ENCODE measurements around the gene SLC26A8.

The SLC26A8 gene

GRCh38 chr6:35969646-35970045 lies 54.8 kb downstream of the SLC26A8 start:
- H3K9me3 ChIP-seq (ENCODE audit: control insufficient read depth, insufficient read depth, low read depth, low read length): no peaks in the 10 kb centered on the region
- H3K27me3 ChIP-seq (ENCODE audit: control insufficient read depth, insufficient read depth, low read length): no peaks in the 10 kb centered on the region
- no peak overlapping the region for H3K4me3 ChIP-seq (ENCODE audit: low read depth, low read length)
- no peak overlapping the region for H3K27ac ChIP-seq (ENCODE audit: low read depth, low read length)
- H3K4me1 ChIP-seq (ENCODE audit: control insufficient read depth, insufficient read depth, low read length): no peaks in the 10 kb centered on the region; the same call in 1 of the 2 replicates
- no peak overlapping the region for H3K9ac ChIP-seq (ENCODE audit: low read length)
- no peaks in the 10 kb centered on the region for H3K36me3 ChIP-seq (ENCODE audit: control insufficient read depth, insufficient read depth, low read length)

DNA sequence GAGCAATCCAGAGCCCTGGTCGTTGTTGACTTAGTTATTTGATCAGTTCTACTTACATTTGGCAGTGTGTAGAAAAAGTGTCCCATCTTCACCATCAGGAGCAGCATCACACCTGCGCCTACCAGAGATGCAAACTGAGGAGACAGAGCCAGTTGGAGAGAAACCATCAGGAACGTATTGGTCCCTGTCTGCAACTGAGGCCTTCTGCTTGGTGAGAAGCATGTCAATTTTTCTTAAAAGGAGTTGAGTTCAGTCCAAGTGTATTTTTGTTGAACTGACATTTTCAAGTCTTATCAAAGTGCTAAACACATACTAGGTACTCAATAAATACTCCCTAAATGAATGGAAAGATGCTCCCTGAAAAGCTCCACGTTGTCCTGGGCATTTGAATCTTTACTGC lies 55.6 kb downstream of the SLC26A8 start:
- H3K4me3 ChIP-seq (ENCODE audit: low read depth, low read length): no peak overlapping the region
- H3K27me3 ChIP-seq (ENCODE audit: control insufficient read depth, insufficient read depth, low read length): no peaks in the 10 kb centered on the region
- H3K4me1 ChIP-seq (ENCODE audit: control insufficient read depth, insufficient read depth, low read length): no peaks in the 10 kb centered on the region; the same call in 1 of the 2 replicates
- H3K36me3 ChIP-seq (ENCODE audit: control insufficient read depth, insufficient read depth, low read length): no peaks in the 10 kb centered on the region
- H3K27ac ChIP-seq (ENCODE audit: low read depth, low read length): no peak overlapping the region
- H3K9me3 ChIP-seq (ENCODE audit: control insufficient read depth, insufficient read depth, low read depth, low read length): no peaks in the 10 kb centered on the region
- H3K9ac ChIP-seq (ENCODE audit: low read length): no peak overlapping the region

DNA sequence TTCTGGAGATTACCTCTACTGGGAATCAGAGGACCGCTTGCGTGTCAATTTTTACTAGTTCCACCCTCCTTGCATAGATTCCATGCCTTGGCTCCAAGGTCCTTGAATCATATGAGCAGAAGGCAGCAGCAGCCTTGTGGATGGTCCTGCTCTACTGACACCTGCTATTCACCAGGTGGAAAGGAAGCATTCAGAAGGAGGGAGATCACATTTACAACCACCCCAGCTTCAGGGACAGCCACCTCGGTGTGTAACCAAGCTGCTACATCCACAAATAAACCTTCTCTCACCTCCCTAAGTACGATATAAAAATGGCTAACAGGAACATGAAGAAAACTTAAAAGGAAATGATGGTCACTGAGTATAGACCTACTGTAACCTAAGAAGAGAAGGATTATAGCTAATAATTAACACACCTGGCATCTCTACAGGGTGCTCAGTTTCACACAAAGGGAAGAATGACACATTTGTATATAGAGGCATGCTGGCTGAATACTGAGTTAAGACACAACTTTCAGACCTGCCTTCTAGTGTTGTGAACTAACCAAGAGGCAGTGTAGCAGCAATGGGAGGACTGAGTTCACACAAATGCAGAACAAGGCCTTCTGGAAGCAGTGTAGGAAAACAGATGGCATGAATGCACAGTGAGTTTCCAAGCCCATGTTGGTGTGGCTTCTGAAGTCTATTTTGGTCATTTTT lies 57.2 kb downstream of the SLC26A8 start:
- no peaks in the 10 kb centered on the region for H3K27me3 ChIP-seq (ENCODE audit: control insufficient read depth, insufficient read depth, low read length)
- no peaks in the 10 kb centered on the region for H3K36me3 ChIP-seq (ENCODE audit: control insufficient read depth, insufficient read depth, low read length)
- no peaks in the 10 kb centered on the region for H3K9me3 ChIP-seq (ENCODE audit: control insufficient read depth, insufficient read depth, low read depth, low read length)
- no peak overlapping the region for H3K9ac ChIP-seq (ENCODE audit: low read length)
- no peak overlapping the region for H3K27ac ChIP-seq (ENCODE audit: low read depth, low read length)
- H3K4me3 ChIP-seq (ENCODE audit: low read depth, low read length): no peak overlapping the region
- H3K4me1 ChIP-seq (ENCODE audit: control insufficient read depth, insufficient read depth, low read length): no peaks in the 10 kb centered on the region

GRCh38 chr6:35962779-35963560 lies 61.5 kb downstream of the SLC26A8 start:
- Histone ChIP-seq H3K27me3 (ENCODE audit: control insufficient read depth, insufficient read depth, low read length) (no peaks in the 10 kb centered on the region), H3K27ac (ENCODE audit: low read depth, low read length) (no peak overlapping the region), H3K36me3 (ENCODE audit: control insufficient read depth, insufficient read depth, low read length) (no peaks in the 10 kb centered on the region), H3K4me3 (ENCODE audit: low read depth, low read length) (no peak overlapping the region), H3K4me1 (ENCODE audit: control insufficient read depth, insufficient read depth, low read length) (no peaks in the 10 kb centered on the region), H3K9ac (ENCODE audit: low read length) (no peak overlapping the region), H3K9me3 (ENCODE audit: control insufficient read depth, insufficient read depth, low read depth, low read length) (no peaks in the 10 kb centered on the region)

DNA sequence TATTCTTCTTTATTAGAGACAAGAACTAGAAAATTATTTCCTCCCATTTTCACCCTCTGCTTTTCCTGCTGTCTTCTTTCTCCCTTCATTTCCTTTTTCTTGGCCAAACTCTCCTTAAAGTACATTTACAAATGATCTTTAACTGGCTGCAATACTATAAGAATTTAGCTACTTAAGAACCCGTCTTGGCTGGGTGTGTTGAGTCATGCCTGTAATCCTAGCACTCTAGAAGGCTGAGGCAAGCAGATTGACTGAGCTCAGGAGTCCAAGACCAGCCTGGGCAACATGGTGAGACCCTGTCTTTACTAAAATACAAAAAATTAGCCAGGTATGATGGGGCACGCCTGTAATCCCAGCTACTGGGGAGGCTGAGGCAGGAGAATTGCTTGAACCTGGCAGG lies 64.3 kb downstream of the SLC26A8 start:
- Histone ChIP-seq H3K27me3 (ENCODE audit: control insufficient read depth, insufficient read depth, low read length) (no peaks in the 10 kb centered on the region), H3K4me3 (ENCODE audit: low read depth, low read length) (no peak overlapping the region), H3K27ac (ENCODE audit: low read depth, low read length) (no peak overlapping the region), H3K4me1 (ENCODE audit: control insufficient read depth, insufficient read depth, low read length) (no peaks in the 10 kb centered on the region), H3K36me3 (ENCODE audit: control insufficient read depth, insufficient read depth, low read length) (no peaks in the 10 kb centered on the region), H3K9ac (ENCODE audit: low read length) (no peak overlapping the region), H3K9me3 (ENCODE audit: control insufficient read depth, insufficient read depth, low read depth, low read length) (no peaks in the 10 kb centered on the region)

DNA sequence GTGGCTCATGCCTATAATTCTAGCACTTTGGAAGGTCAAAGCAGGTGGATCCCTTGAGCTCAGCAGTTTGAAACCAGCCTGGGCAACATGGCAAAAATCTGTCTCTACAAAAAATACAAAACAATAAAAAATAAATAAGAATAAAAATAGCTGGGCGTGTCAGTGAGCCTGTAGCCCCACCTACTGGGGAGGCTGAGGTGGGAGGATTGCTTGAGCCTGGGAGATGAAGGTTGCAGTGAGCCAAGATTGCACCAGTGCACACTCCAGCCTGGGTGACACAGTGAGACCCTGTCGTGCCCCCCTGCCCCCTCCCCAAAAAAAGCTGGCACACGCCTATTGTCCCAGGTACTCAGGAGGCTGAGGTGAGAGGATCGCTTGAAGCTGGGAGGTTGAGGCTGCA lies 68.5 kb downstream of the SLC26A8 start:
- H3K36me3 ChIP-seq (ENCODE audit: control insufficient read depth, insufficient read depth, low read length): no peaks in the 10 kb centered on the region
- H3K9ac ChIP-seq (ENCODE audit: low read length): no peak overlapping the region
- H3K4me1 ChIP-seq (ENCODE audit: control insufficient read depth, insufficient read depth, low read length): peaks cover 4% of the 10 kb centered on the region

GRCh38 chr6:35955521-35955920 lies 68.9 kb downstream of the SLC26A8 start:
- Histone ChIP-seq H3K27ac (ENCODE audit: low read depth, low read length) (no peak overlapping the region), H3K9ac (ENCODE audit: low read length) (no peak overlapping the region), H3K4me3 (ENCODE audit: low read depth, low read length) (no peak overlapping the region), H3K36me3 (ENCODE audit: control insufficient read depth, insufficient read depth, low read length) (no peaks in the 10 kb centered on the region), H3K27me3 (ENCODE audit: control insufficient read depth, insufficient read depth, low read length) (no peaks in the 10 kb centered on the region), H3K4me1 (ENCODE audit: control insufficient read depth, insufficient read depth, low read length) (peaks cover 4% of the 10 kb centered on the region), H3K9me3 (ENCODE audit: control insufficient read depth, insufficient read depth, low read depth, low read length) (no peaks in the 10 kb centered on the region)

More for the DNA sequence above, 68.5 kb downstream of the SLC26A8 start:
- no peaks in the 10 kb centered on the region for H3K27me3 ChIP-seq (ENCODE audit: control insufficient read depth, insufficient read depth, low read length)
- H3K9me3 ChIP-seq (ENCODE audit: control insufficient read depth, insufficient read depth, low read depth, low read length): no peaks in the 10 kb centered on the region
- no peak overlapping the region for H3K27ac ChIP-seq (ENCODE audit: low read depth, low read length)
- H3K4me3 ChIP-seq (ENCODE audit: low read depth, low read length): no peak overlapping the region

DNA sequence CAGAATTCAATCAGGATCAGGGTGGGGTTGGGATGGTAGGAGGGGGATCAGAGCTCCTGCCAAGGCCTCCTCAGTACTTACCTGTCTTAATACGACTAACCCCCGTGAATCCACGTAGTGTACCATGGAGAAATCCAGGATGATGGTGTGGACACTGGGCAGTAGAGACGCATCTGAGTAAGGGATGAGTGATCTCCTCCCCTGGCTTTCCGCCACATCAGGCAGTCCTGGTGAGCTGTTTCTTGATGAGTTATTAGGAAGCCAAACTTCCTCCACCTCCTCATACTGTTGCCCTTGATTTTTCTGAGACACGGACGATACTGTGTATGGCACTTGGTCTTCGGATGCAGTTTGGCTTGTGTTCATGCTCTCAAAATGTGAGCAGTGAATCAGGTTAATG lies 69.4 kb downstream of the SLC26A8 start:
- Histone ChIP-seq H3K9me3 (ENCODE audit: control insufficient read depth, insufficient read depth, low read depth, low read length) (no peaks in the 10 kb centered on the region), H3K4me1 (ENCODE audit: control insufficient read depth, insufficient read depth, low read length) (peaks cover 4% of the 10 kb centered on the region), H3K9ac (ENCODE audit: low read length) (no peak overlapping the region), H3K27me3 (ENCODE audit: control insufficient read depth, insufficient read depth, low read length) (no peaks in the 10 kb centered on the region), H3K36me3 (ENCODE audit: control insufficient read depth, insufficient read depth, low read length) (no peaks in the 10 kb centered on the region), H3K27ac (ENCODE audit: low read depth, low read length) (no peak overlapping the region), H3K4me3 (ENCODE audit: low read depth, low read length) (no peak overlapping the region)

DNA sequence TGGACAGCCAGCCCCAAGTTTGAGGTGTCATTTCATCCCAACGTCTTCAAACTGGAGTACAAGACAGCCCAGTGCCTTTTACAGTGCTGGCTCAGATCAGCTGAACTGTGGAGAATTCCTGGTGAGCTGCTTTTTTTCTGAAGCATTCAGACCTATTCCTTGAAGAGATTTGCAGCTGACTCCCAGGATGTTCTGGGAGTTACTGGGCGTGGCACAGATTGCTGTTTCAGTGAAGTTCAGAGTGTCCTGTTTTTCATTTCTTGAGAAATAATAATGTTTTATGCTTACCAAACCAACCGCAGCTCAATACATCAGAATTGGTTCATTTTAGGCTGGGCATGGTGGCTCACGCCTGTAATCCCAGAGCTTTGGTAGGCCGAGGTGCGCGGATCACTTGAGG lies 70.1 kb downstream of the SLC26A8 start:
- Histone ChIP-seq H3K4me3 (ENCODE audit: low read depth, low read length) (no peak overlapping the region), H3K9me3 (ENCODE audit: control insufficient read depth, insufficient read depth, low read depth, low read length) (no peaks in the 10 kb centered on the region), H3K36me3 (ENCODE audit: control insufficient read depth, insufficient read depth, low read length) (no peaks in the 10 kb centered on the region), H3K27me3 (ENCODE audit: control insufficient read depth, insufficient read depth, low read length) (no peaks in the 10 kb centered on the region), H3K9ac (ENCODE audit: low read length) (no peak overlapping the region), H3K4me1 (ENCODE audit: control insufficient read depth, insufficient read depth, low read length) (peaks cover 4% of the 10 kb centered on the region), H3K27ac (ENCODE audit: low read depth, low read length) (no peak overlapping the region)

DNA sequence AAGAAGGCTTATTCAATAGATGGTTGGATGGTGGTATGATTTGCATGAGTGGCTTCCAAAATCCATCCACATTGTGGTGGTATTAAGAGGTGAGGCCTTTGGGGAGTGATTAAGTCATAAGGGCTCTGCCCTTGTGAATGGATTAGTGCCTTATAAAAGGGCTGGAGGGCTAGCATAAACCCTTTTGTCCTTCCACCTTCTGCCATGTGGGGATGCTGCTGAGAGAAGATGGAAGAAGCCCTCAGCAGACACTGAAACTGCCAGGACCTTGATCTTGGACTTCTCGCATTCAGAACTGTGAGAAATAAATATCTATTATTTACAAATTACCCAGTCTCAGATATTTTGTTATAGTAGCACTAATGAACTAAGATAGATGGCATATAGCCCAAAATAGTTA lies 75.7 kb downstream of the SLC26A8 start:
- H3K27me3 ChIP-seq (ENCODE audit: control insufficient read depth, insufficient read depth, low read length): no peaks in the 10 kb centered on the region
- H3K4me3 ChIP-seq (ENCODE audit: low read depth, low read length): no peak overlapping the region
- H3K4me1 ChIP-seq (ENCODE audit: control insufficient read depth, insufficient read depth, low read length): peaks cover 4% of the 10 kb centered on the region
- H3K9me3 ChIP-seq (ENCODE audit: control insufficient read depth, insufficient read depth, low read depth, low read length): no peaks in the 10 kb centered on the region
- no peak overlapping the region for H3K27ac ChIP-seq (ENCODE audit: low read depth, low read length)
- no peak overlapping the region for H3K9ac ChIP-seq (ENCODE audit: low read length)
- no peaks in the 10 kb centered on the region for H3K36me3 ChIP-seq (ENCODE audit: control insufficient read depth, insufficient read depth, low read length)

DNA sequence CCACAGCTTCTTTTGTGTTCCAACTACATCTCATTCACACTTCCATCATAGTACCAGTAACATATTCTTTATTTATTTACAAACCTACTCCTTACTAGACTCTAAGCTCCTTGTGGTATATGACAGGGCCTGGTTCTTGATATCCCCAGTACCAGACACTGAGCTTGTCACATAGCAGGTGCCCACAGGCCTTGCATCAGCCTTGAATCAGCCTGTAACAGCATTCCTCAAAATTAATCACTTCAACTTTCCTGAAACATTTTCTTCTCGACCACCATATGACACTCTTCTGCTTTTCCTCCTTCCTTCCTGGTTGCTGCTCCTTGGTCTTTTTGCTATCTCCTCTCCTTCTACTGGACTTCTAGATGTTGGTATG lies 78.8 kb downstream of the SLC26A8 start:
- H3K27me3 ChIP-seq (ENCODE audit: control insufficient read depth, insufficient read depth, low read length): no peaks in the 10 kb centered on the region
- no peak overlapping the region for H3K27ac ChIP-seq (ENCODE audit: low read depth, low read length)
- no peak overlapping the region for H3K4me3 ChIP-seq (ENCODE audit: low read depth, low read length)
- no peaks in the 10 kb centered on the region for H3K36me3 ChIP-seq (ENCODE audit: control insufficient read depth, insufficient read depth, low read length)
- peaks cover 8% of the 10 kb centered on the region; the same call in 1 of the 2 replicates for H3K9me3 ChIP-seq (ENCODE audit: control insufficient read depth, insufficient read depth, low read depth, low read length)
- H3K9ac ChIP-seq (ENCODE audit: low read length): no peak overlapping the region
- H3K4me1 ChIP-seq (ENCODE audit: control insufficient read depth, insufficient read depth, low read length): no peaks in the 10 kb centered on the region
